Smooth muscle cell (in vitro differentiated cells): ENCODE data around the gene KLHL3. TPM values are rescaled to one million over a fixed set of nuclear protein-coding genes. Genes with fewer than 3 reads are reported as not detected.

Experiments
- DNase-seq: peaks from one replicate; lab custom pipeline; 2025; ENCODE audit not compliant: unreplicated experiment; lab: John Stamatoyannopoulos, UW
- H2AFZ ChIP-seq: fragments of 200-600 bp; sonication (generic); 2 replicates; pipeline ENCODE4 v1.6.0; 2016; ENCODE audit warnings: antibody characterized with exemption, low read depth, mild to moderate bottlenecking
- H3F3A ChIP-seq: fragments of 200-600 bp; sonication (generic); 2 replicates; pipeline ENCODE4 v1.6.0; 2017; ENCODE audit warnings: antibody characterized with exemption, low read depth
- H3K27ac ChIP-seq: fragments of 200-600 bp; sonication (generic); 2 replicates; pipeline ENCODE4 v1.5.1; 2016; ENCODE audit warnings: low read depth, mild to moderate bottlenecking
- H3K27me3 ChIP-seq: fragments of 200-600 bp; sonication (generic); 2 replicates; pipeline ENCODE4 v1.6.1; 2016; ENCODE audit warnings: low read depth, mild to moderate bottlenecking
- H3K36me3 ChIP-seq: fragments of 200-600 bp; sonication (generic); 2 replicates; pipeline ENCODE4 v1.5.1; 2016; ENCODE audit warnings: low read depth
- H3K4me1 ChIP-seq: fragments of 200-600 bp; sonication (generic); 2 replicates; pipeline ENCODE4 v1.5.1; 2016; ENCODE audit warnings: low read depth
- H3K4me2 ChIP-seq: fragments of 200-600 bp; sonication (generic); 2 replicates; pipeline ENCODE4 v1.6.0; 2016; ENCODE audit warnings: mild to moderate bottlenecking
- H3K4me3 ChIP-seq: fragments of 200-600 bp; sonication (generic); 2 replicates; pipeline ENCODE4 v1.5.1; 2016; ENCODE audit warnings: mild to moderate bottlenecking
- H3K79me2 ChIP-seq: fragments of 200-600 bp; sonication (generic); 2 replicates; pipeline ENCODE4 v1.6.0; 2016; ENCODE audit warnings: low read depth, mild to moderate bottlenecking
- H3K9ac ChIP-seq: fragments of 200-600 bp; sonication (generic); 2 replicates; pipeline ENCODE4 v1.6.0; 2016; ENCODE audit warnings: low read depth
- H3K9me3 ChIP-seq: fragments of 200-600 bp; sonication (generic); replicated peaks from 2 replicates; pipeline ENCODE4 v1.5.1; 2016; ENCODE audit warnings: low read depth
- H4K20me1 ChIP-seq: fragments of 200-600 bp; sonication (generic); 2 replicates; pipeline ENCODE4 v1.6.0; 2016; ENCODE audit warnings: low read depth
- WGBS: methylation state at CpG from one replicate; pipeline ENCODE4 v1.1.7; 2016; ENCODE audit warnings: low lambda C conversion rate; 5-methylcytosine and 5-hydroxymethylcytosine counted together
- polyA plus RNA-seq: library from polyadenylated mRNA; unstranded; fragments of >200 nt; fragmentation: Nextera tagmentation; extraction: Ambion mirVana; gene quantifications from 2 replicates; pipeline ENCODE4 v1.2.1, GENCODE V29; 2016
- total RNA-seq: library from RNA; depleted of rRNA; stranded (reverse); fragments of >200 nt; gene quantifications from 2 replicates; pipeline ENCODE4 v1.2.3, GENCODE V29; 2014
- TF ChIP-seq, protein P1 (sequence below): fragments of 200-600 bp; sonication (generic); IDR thresholded peaks from 2 replicates; pipeline ENCODE4 v1.5.1; 2017; ENCODE audit warnings: borderline replicate concordance, mild to moderate bottlenecking, antibody characterized with exemption; ENCODE audit not compliant: insufficient read depth, poor library complexity, severe bottlenecking

KLHL3 gene
- total and polyA plus RNA-seq, 2 experiments from 2014 or later: 3.6 to 9.1 TPM

DNA sequence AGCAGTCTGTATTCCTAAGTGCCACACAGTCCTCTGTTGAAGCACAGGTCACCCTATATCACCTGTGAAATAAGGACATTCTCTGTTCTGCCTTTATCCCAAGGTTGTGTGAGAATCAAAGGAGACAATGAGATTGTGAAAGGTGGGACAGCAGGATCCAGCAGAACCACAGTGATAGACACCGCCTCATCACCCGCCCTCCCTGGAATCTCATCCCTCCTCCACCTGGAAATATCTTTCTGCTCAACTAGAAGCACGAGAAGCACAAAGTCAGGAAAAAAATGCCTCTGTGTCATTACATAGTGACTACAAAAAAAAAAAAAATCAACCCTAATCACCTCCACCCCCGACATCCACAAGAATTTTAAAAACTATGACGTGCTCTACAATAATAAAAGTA lies 32.3 kb downstream of the KLHL3 start:
- DNase-seq: no peak
- no peaks in the 10 kb centered on the region for H3K4me1 ChIP-seq
- peaks cover 4% of the 10 kb centered on the region for H3F3A ChIP-seq
- no peaks in the 10 kb centered on the region for H3K36me3 ChIP-seq
- no peaks in the 10 kb centered on the region for H3K27me3 ChIP-seq
- H3K79me2 ChIP-seq: no peaks in the 10 kb centered on the region
- no peak overlapping the region for H2AFZ ChIP-seq
- 88% methylated on average over 5 of the region's 5 CpGs for WGBS
- H3K27ac ChIP-seq: no peak overlapping the region
- no peak overlapping the region for H3K4me2 ChIP-seq
- H3K4me3 ChIP-seq: no peak overlapping the region
- H4K20me1 ChIP-seq: no peaks in the 10 kb centered on the region
- H3K9me3 ChIP-seq: no peaks in the 10 kb centered on the region
- TF ChIP-seq, protein P1, sequence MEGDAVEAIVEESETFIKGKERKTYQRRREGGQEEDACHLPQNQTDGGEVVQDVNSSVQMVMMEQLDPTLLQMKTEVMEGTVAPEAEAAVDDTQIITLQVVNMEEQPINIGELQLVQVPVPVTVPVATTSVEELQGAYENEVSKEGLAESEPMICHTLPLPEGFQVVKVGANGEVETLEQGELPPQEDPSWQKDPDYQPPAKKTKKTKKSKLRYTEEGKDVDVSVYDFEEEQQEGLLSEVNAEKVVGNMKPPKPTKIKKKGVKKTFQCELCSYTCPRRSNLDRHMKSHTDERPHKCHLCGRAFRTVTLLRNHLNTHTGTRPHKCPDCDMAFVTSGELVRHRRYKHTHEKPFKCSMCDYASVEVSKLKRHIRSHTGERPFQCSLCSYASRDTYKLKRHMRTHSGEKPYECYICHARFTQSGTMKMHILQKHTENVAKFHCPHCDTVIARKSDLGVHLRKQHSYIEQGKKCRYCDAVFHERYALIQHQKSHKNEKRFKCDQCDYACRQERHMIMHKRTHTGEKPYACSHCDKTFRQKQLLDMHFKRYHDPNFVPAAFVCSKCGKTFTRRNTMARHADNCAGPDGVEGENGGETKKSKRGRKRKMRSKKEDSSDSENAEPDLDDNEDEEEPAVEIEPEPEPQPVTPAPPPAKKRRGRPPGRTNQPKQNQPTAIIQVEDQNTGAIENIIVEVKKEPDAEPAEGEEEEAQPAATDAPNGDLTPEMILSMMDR: no peak
- no peak overlapping the region for H3K9ac ChIP-seq

GRCh38 chr5:137700282-137700680 lies 35.6 kb downstream of the KLHL3 start:
- H4K20me1 ChIP-seq: no peaks in the 10 kb centered on the region
- no peak overlapping the region for H3K4me2 ChIP-seq
- no peaks in the 10 kb centered on the region for H3K4me1 ChIP-seq
- H3K9ac ChIP-seq: no peak overlapping the region
- H3K4me3 ChIP-seq: no peak overlapping the region
- WGBS: 79% methylated on average over 3 of the region's 3 CpGs
- peaks cover 4% of the 10 kb centered on the region for H3F3A ChIP-seq
- H2AFZ ChIP-seq: no peak overlapping the region
- H3K79me2 ChIP-seq: no peaks in the 10 kb centered on the region
- TF ChIP-seq, protein P1: no peak
- H3K36me3 ChIP-seq: no peaks in the 10 kb centered on the region
- no peaks in the 10 kb centered on the region for H3K9me3 ChIP-seq
- no peak for DNase-seq
- peak overlapping the region; percentile 5 for H3K27ac ChIP-seq
- no peaks in the 10 kb centered on the region for H3K27me3 ChIP-seq

DNA sequence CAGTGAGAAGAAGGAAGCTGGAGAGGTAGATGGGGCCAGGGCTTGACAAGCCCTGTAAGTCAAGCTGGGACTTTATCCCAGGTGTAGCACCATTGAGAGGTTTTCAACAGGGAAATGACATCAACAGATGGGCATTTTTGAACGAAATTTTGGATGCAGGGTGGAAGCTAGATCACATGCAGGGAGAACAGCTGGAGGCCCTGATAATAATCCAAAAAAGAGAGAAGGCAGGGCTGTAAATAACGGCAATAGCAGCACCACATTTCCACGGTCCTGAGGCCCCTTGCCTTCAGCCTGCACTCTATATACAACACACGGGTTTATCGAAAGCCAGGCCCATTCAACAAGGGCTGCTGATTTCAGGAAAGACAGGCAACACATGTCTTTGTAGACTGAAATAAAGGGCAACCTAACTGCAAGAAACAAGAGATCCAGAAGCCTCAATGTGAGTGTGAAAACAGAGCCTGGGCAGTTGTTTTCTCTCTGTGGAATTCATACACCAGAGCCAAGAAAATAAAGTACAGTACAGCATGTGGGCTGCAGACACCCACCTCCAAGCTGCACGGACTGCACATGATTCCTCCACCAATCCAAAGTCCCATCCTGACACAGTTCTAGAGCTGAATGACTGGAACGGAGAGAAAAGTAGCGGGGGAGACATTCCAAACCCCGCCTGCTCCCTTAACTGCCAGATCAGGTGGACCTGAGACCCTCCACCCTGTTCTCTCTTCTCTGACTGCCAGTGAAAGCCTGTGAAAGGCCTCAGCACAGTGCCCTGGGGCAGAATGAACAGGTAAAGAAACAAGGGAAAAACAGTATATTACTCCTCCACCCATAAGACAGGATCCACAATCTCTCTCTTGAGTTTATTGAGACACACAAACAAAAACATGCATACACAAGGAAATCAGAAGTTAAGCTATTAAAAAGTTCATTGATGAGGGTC lies 36.3 kb downstream of the KLHL3 start:
- H3K4me1 ChIP-seq: no peaks in the 10 kb centered on the region
- TF ChIP-seq, protein P1: no peak
- no peaks in the 10 kb centered on the region for H3K79me2 ChIP-seq
- H3K4me3 ChIP-seq: no peak overlapping the region
- no peak for DNase-seq
- WGBS: 69% methylated on average over 9 of the region's 9 CpGs
- no peaks in the 10 kb centered on the region for H3K9me3 ChIP-seq
- H3K27ac ChIP-seq: peak overlapping the region; percentile 5
- no peak overlapping the region for H2AFZ ChIP-seq
- H3K9ac ChIP-seq: no peak overlapping the region
- no peak overlapping the region for H3K4me2 ChIP-seq
- no peaks in the 10 kb centered on the region for H3K27me3 ChIP-seq
- no peaks in the 10 kb centered on the region for H3K36me3 ChIP-seq
- no peaks in the 10 kb centered on the region for H4K20me1 ChIP-seq
- H3F3A ChIP-seq: no peaks in the 10 kb centered on the region

DNA sequence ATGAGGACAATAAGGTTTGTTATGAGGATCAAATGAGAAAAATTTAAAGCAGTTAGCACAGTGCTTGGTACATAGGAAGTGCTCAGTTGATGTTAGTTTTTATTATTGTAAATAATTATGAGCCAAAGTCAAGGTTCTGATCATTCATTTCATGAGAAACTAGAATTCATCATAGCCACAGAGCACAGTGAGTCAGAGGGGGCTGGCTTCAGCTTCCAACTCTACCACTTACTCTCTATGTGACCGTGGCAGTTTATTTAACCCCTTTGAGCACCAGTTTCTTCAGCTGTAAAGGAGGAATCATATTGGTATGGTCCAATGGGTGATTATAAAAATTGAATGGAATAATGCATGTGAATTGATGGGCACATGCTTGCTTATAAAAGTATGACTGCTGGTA lies 39.4 kb downstream of the KLHL3 start:
- no peaks in the 10 kb centered on the region for H3K36me3 ChIP-seq
- H3F3A ChIP-seq: no peaks in the 10 kb centered on the region
- no peak overlapping the region for H3K9ac ChIP-seq
- no peak overlapping the region for H2AFZ ChIP-seq
- H3K79me2 ChIP-seq: no peaks in the 10 kb centered on the region
- H3K4me2 ChIP-seq: no peak overlapping the region
- 0% methylated on average over 1 of the region's 1 CpG for WGBS
- TF ChIP-seq, protein P1: no peak
- H3K4me3 ChIP-seq: no peak overlapping the region
- H3K9me3 ChIP-seq: no peaks in the 10 kb centered on the region
- H4K20me1 ChIP-seq: no peaks in the 10 kb centered on the region
- no peak overlapping the region for H3K27ac ChIP-seq
- H3K4me1 ChIP-seq: no peaks in the 10 kb centered on the region
- no peaks in the 10 kb centered on the region for H3K27me3 ChIP-seq
- no peak for DNase-seq
